SK-N-SH (cell line): ENCODE data around the gene WDR45. TPM values are rescaled to one million over a fixed set of nuclear protein-coding genes. Genes with fewer than 3 reads are reported as not detected.

Source experiments
- CTCF ChIA-PET: fragments of 300-600, 350-600 bp; formaldehyde crosslinking; extraction: SDS; loops from one replicate; lab custom pipeline; 2021; lab: Yijun Ruan, JAX
- POLR2A ChIA-PET: fragments of 350-600 bp; sonication (Branson Sonifier 250); formaldehyde crosslinking; extraction: SDS; loops from one replicate; lab custom pipeline; 2020; ENCODE audit warnings: antibody characterized with exemption, inconsistent platforms; lab: Yijun Ruan, JAX
- DNase-seq: peaks from one replicate; pipeline ENCODE4 v3.0.0; 2012
- H2AFZ ChIP-seq: fragments of 200-600 bp; sonication (generic); 2 replicates; pipeline ENCODE4 v1.8.1; 2016; ENCODE audit warnings: antibody characterized with exemption, mild to moderate bottlenecking, low read depth
- H3F3A ChIP-seq: fragments of 200-600 bp; sonication (generic); replicated peaks from 2 replicates; pipeline ENCODE3; 2016; ENCODE audit warnings: antibody characterized with exemption, mild to moderate bottlenecking; ENCODE audit not compliant: insufficient read depth
- H3K27ac ChIP-seq, 2 experiments: fragments of 200-500 bp in 1 of 2; fragments of 200-600 bp in 1 of 2; sonication (Bioruptor generic) in 1 of 2; sonication (generic), shearing (Covaris generic) in 1 of 2; 2 replicates each; pipeline versions ENCODE4 v1.5.1 to v1.6.1; 2014 to 2016; ENCODE audit warnings: low read depth in 2 of 2, inconsistent platforms in 1 of 2, low read length in 1 of 2, mild to moderate bottlenecking in 1 of 2, mixed read lengths in 1 of 2
- H3K27me3 ChIP-seq: fragments of 200-600 bp; sonication (generic), shearing (Covaris generic); 2 replicates; pipeline ENCODE4 v1.6.1; 2016; ENCODE audit warnings: mixed run types; ENCODE audit not compliant: insufficient read depth
- H3K36me3 ChIP-seq, 2 experiments: fragments of 200-500 bp in 1 of 2; fragments of 200-600 bp in 1 of 2; sonication (Bioruptor generic) in 1 of 2; sonication (generic) in 1 of 2; replicated peaks in 1 of 2; 2 replicates each; pipeline versions ENCODE3 to v1.5.1; 2014 to 2016; ENCODE audit warnings: low read length in 1 of 2, mild to moderate bottlenecking in 1 of 2; ENCODE audit not compliant: insufficient read depth in 2 of 2, control insufficient read depth in 1 of 2
- H3K4me1 ChIP-seq, 2 experiments: fragments of 200-500 bp in 1 of 2; fragments of 200-600 bp in 1 of 2; sonication (Bioruptor generic) in 1 of 2; sonication (generic), shearing (Covaris generic) in 1 of 2; 2 replicates each; pipeline versions ENCODE4 v1.5.1 to v1.6.1; 2014 to 2016; ENCODE audit warnings: low read depth in 1 of 2, low read length in 1 of 2, mixed run types in 1 of 2; ENCODE audit not compliant: insufficient read depth in 2 of 2, control insufficient read depth in 1 of 2
- H3K4me2 ChIP-seq: fragments of 200-600 bp; sonication (generic), shearing (Covaris generic); 2 replicates; pipeline ENCODE4 v1.6.1; 2017; ENCODE audit warnings: mixed run types
- H3K4me3 ChIP-seq, 2 experiments: fragments of 200-500 bp in 1 of 2; fragments of 200-600 bp in 1 of 2; sonication (Bioruptor generic) in 1 of 2; sonication (generic), shearing (Covaris generic) in 1 of 2; 2 replicates each; pipeline versions ENCODE4 v1.5.1 to v1.8.1; 2014 to 2016; ENCODE audit warnings: low read depth in 2 of 2, inconsistent platforms in 1 of 2, low read length in 1 of 2, mild to moderate bottlenecking in 1 of 2, mixed read lengths in 1 of 2, moderate library complexity in 1 of 2
- H3K79me2 ChIP-seq: fragments of 200-600 bp; sonication (generic); 2 replicates; pipeline ENCODE4 v1.8.1; 2017; ENCODE audit warnings: mild to moderate bottlenecking; ENCODE audit not compliant: insufficient read depth
- H3K9ac ChIP-seq: fragments of 200-600 bp; sonication (generic); 2 replicates; pipeline ENCODE4 v1.6.1; 2017; ENCODE audit warnings: mixed run types
- H3K9me2 ChIP-seq: fragments of 200-600 bp; sonication (generic); 2 replicates; pipeline ENCODE4 v1.6.1; 2017; ENCODE audit warnings: mixed run types
- H3K9me3 ChIP-seq: fragments of 200-600 bp; sonication (generic); 2 replicates; pipeline ENCODE4 v1.6.1; 2017; ENCODE audit warnings: mixed run types, mild to moderate bottlenecking, moderate library complexity
- H4K20me1 ChIP-seq: fragments of 200-600 bp; sonication (generic); 2 replicates; pipeline ENCODE4 v1.6.1; 2017; ENCODE audit warnings: mild to moderate bottlenecking, mixed run types; ENCODE audit not compliant: insufficient read depth
- EP300 ChIP-seq, 2 experiments: IDR thresholded peaks; 2 replicates each; pipeline versions ENCODE4 v1.4.0 to v1.6.1; 2012; ENCODE audit warnings: borderline replicate concordance in 1 of 2, low read depth in 1 of 2, low read length in 1 of 2
- EZH2phosphoT487 ChIP-seq: fragments of 200-600 bp; sonication (generic); IDR thresholded peaks from 2 replicates; pipeline ENCODE4 v1.6.1; 2017; ENCODE audit warnings: low read depth, mixed run types, mild to moderate bottlenecking, antibody characterized with exemption, moderate library complexity, borderline replicate concordance
- FOSL2 ChIP-seq: IDR thresholded peaks from 2 replicates; pipeline ENCODE4 v1.4.0; 2012; ENCODE audit warnings: low read depth, mild to moderate bottlenecking, moderate library complexity, borderline replicate concordance
- GABPA ChIP-seq: IDR thresholded peaks from 2 replicates; pipeline ENCODE4 v1.4.0; 2012; ENCODE audit warnings: low read depth, mild to moderate bottlenecking
- NFIC ChIP-seq: IDR thresholded peaks from 2 replicates; pipeline ENCODE4 v1.4.0; 2012; ENCODE audit warnings: borderline replicate concordance
- NRF1 ChIP-seq: IDR thresholded peaks from 2 replicates; pipeline ENCODE4 v1.6.1; 2012; ENCODE audit warnings: low read depth, mild to moderate bottlenecking, low read length
- POLR2AphosphoS5 ChIP-seq: IDR thresholded peaks from 2 replicates; pipeline ENCODE4 v1.6.1; 2012; ENCODE audit warnings: low read depth, low read length
- RAD21 ChIP-seq: IDR thresholded peaks from 2 replicates; pipeline ENCODE4 v1.6.1; 2012; ENCODE audit warnings: mild to moderate bottlenecking, low read length
- SIN3A ChIP-seq: IDR thresholded peaks from 2 replicates; pipeline ENCODE4 v1.6.1; 2012; ENCODE audit warnings: low read depth, mild to moderate bottlenecking, low read length, moderate library complexity, borderline replicate concordance
- WGBS: methylation state at CpG from one replicate; pipeline ENCODE4 v1.1.6; 2017; ENCODE audit warnings: low lambda C conversion rate; 5-methylcytosine and 5-hydroxymethylcytosine counted together
- polyA plus RNA-seq, 3 experiments: library from polyadenylated mRNA; depleted of rRNA; stranded (reverse); fragments of >200 nt; gene quantifications; 2 replicates each; pipeline ENCODE4 v1.2.3, GENCODE V29; 2012
- TF ChIP-seq, protein P1 (sequence below): IDR thresholded peaks from 2 replicates; pipeline ENCODE4 v1.4.0; 2012; ENCODE audit warnings: low read depth
- TF ChIP-seq, protein P2 (sequence below): fragments of 200-600 bp; sonication (generic); IDR thresholded peaks from 2 replicates; pipeline ENCODE4 v1.6.1; 2017; ENCODE audit warnings: antibody characterized with exemption, mild to moderate bottlenecking, moderate library complexity
- TF ChIP-seq, protein P3 (sequence below): IDR thresholded peaks from 2 replicates; pipeline ENCODE4; 2012

Gene WDR45
- polyA plus RNA-seq, 1 of the 3 experiments (the other 2 are of a cell fraction) = 108 TPM

DNA sequence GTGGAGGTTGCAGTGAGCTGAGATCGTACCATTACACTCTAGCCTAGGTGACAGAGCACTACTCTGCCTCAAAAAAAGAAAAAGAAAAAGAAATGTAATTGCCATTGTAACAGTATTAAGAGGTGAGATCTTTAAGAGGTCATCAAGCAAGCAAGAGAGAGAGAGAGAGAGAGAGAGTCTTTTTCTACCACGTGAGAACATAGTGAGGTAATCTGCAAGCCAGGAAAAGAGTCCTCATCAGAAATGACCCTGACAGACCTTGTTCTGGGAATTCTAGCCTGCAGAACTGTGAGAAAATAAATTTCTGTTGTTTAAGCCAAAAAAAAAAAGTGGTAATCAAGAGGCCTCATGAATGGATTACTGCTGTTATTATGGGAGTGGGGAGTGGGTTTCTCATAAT, 29.0 kb upstream of the WDR45 start:
- WGBS = 100% methylated on average over 2 of the region's 2 CpGs
- POLR2A ChIA-PET = no interaction called here

DNA sequence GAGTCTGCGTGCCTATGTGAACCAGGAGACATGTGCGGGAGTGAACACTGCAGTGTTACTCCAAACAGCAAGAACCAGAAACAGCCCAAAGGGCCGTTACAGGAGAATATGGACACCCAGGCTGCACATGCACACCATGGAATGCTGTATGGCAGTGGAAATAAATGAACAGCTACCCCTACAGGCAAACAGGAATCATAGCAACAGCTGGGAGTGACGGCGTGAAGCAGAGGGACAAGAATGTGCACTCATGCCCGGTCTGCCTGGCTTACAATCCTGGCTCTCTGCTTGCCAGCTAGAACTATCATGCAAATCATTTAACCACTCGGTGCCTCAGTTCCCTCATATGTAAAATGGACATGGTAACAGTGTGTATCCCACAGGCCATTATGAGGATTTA, 27.2 kb upstream of the WDR45 start:
- Histone ChIP-seq H3K27me3 (no peaks in the 10 kb centered on the region), H2AFZ (no peak overlapping the region), H3K9me3 (no peaks in the 10 kb centered on the region), H3K27ac (no peak overlapping the region), H3K9ac (no peak overlapping the region)
- WGBS = 64% methylated on average over 7 of the region's 7 CpGs
- TF ChIP-seq SIN3A = no peak
- TF ChIP-seq, protein P1, sequence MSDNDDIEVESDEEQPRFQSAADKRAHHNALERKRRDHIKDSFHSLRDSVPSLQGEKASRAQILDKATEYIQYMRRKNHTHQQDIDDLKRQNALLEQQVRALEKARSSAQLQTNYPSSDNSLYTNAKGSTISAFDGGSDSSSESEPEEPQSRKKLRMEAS = no peak
- TF ChIP-seq, protein P2, sequence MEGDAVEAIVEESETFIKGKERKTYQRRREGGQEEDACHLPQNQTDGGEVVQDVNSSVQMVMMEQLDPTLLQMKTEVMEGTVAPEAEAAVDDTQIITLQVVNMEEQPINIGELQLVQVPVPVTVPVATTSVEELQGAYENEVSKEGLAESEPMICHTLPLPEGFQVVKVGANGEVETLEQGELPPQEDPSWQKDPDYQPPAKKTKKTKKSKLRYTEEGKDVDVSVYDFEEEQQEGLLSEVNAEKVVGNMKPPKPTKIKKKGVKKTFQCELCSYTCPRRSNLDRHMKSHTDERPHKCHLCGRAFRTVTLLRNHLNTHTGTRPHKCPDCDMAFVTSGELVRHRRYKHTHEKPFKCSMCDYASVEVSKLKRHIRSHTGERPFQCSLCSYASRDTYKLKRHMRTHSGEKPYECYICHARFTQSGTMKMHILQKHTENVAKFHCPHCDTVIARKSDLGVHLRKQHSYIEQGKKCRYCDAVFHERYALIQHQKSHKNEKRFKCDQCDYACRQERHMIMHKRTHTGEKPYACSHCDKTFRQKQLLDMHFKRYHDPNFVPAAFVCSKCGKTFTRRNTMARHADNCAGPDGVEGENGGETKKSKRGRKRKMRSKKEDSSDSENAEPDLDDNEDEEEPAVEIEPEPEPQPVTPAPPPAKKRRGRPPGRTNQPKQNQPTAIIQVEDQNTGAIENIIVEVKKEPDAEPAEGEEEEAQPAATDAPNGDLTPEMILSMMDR = peak; percentile 59
- TF ChIP-seq NFIC = no peak
- peak; percentile 56 for TF ChIP-seq RAD21
- no peak for TF ChIP-seq GABPA
- TF ChIP-seq EZH2phosphoT487 = no peak
- TF ChIP-seq, protein P3, sequence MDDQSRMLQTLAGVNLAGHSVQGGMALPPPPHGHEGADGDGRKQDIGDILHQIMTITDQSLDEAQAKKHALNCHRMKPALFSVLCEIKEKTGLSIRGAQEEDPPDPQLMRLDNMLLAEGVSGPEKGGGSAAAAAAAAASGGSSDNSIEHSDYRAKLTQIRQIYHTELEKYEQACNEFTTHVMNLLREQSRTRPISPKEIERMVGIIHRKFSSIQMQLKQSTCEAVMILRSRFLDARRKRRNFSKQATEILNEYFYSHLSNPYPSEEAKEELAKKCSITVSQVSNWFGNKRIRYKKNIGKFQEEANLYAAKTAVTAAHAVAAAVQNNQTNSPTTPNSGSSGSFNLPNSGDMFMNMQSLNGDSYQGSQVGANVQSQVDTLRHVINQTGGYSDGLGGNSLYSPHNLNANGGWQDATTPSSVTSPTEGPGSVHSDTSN = no peak
- no peak for TF ChIP-seq EP300 (IDR thresholded peaks at IDR 0.05; ENCODE audit: borderline replicate concordance in 1 of 2, low read depth in 1 of 2, low read length in 1 of 2)
- TF ChIP-seq POLR2AphosphoS5 = no peak
- TF ChIP-seq, all 33 proteins: peak for 2
- peaks cover 6 to 8% of the 10 kb centered on the region in 2 experiments for H3K36me3 ChIP-seq
- H3K9me2 ChIP-seq = no peaks in the 10 kb centered on the region
- no peaks in the 10 kb centered on the region for H3K79me2 ChIP-seq
- H3K4me1 ChIP-seq = no peaks in the 10 kb centered on the region
- ChIA-PET CTCF (interaction anchor here (0.7 to 1.0 kb wide), 3 partner anchors 13 to 39 kb away, joined by 3 to 4 read pairs (median 4); no protein-coding TSS in a partner anchor), POLR2A (no interaction called here)
- no peaks in the 10 kb centered on the region for H3F3A ChIP-seq
- no peak overlapping the region for H3K4me2 ChIP-seq
- H3K4me3 ChIP-seq = no peak overlapping the region
- no peaks in the 10 kb centered on the region for H4K20me1 ChIP-seq
- peak; percentile 54 for DNase-seq

More for the DNA sequence above, 29.0 kb upstream of the WDR45 start:
- H3K9me2 ChIP-seq = no peaks in the 10 kb centered on the region
- CTCF ChIA-PET = no interaction called here
- H3K36me3 ChIP-seq = peaks cover 6 to 19% of the 10 kb centered on the region in 2 experiments
- H2AFZ ChIP-seq = no peak overlapping the region
- H3K4me2 ChIP-seq = no peak overlapping the region
- H3K27ac ChIP-seq = no peak overlapping the region
- H3K4me1 ChIP-seq = no peaks in the 10 kb centered on the region
- H3K4me3 ChIP-seq = no peak overlapping the region
- DNase-seq = no peak
- no peak for TF ChIP-seq FOSL2
- no peak for TF ChIP-seq NRF1
- H3K27me3 ChIP-seq = no peaks in the 10 kb centered on the region
- H4K20me1 ChIP-seq = no peaks in the 10 kb centered on the region
- no peaks in the 10 kb centered on the region for H3F3A ChIP-seq
- no peaks in the 10 kb centered on the region for H3K9me3 ChIP-seq
- H3K79me2 ChIP-seq = no peaks in the 10 kb centered on the region
- H3K9ac ChIP-seq = no peak overlapping the region
